RWPE2 (cell line): ENCODE measurements around the gene KLC4.
"Not testable (repeated sequence)": the region's sequence is repeated elsewhere in the genome, so short reads cannot be mapped to it uniquely, and the experiment has no call there.

Experiments used
- ATAC-seq: fragments of 200-7000 bp; cut with Tn5 transposase; 3 replicates; pipeline ENCODE4 v1.9.1; 2021; ENCODE audit warnings: low read depth
- DNase-seq: peaks from one replicate; pipeline ENCODE4 v3.0.0-alpha.2; 2020; ENCODE audit warnings: low spot score
- H3K27ac ChIP-seq: fragments of 450-650 bp; 2 replicates; pipeline ENCODE4 v1.5.1; 2017; ENCODE audit warnings: mild to moderate bottlenecking; ENCODE audit not compliant: poor library complexity, severe bottlenecking
- H3K27me3 ChIP-seq: fragments of 250-450 bp; sonication (Bioruptor Pico); 2 replicates; pipeline ENCODE4 v1.5.1; 2021; ENCODE audit warnings: mild to moderate bottlenecking, moderate library complexity; ENCODE audit not compliant: insufficient read depth, poor library complexity, severe bottlenecking
- H3K36me3 ChIP-seq: fragments of 250-450 bp; sonication (Bioruptor Pico); 2 replicates; pipeline ENCODE4 v1.5.1; 2020; ENCODE audit warnings: low read depth, mild to moderate bottlenecking, moderate library complexity
- H3K4me1 ChIP-seq: fragments of 250-450 bp; sonication (Bioruptor Pico); 2 replicates; pipeline ENCODE4 v1.5.1; 2021; ENCODE audit warnings: mild to moderate bottlenecking, moderate library complexity; ENCODE audit not compliant: insufficient read depth, poor library complexity, severe bottlenecking
- H3K4me3 ChIP-seq: fragments of 250-450 bp; sonication (Bioruptor Pico); 2 replicates; pipeline ENCODE4 v1.5.1; 2021; ENCODE audit warnings: mild to moderate bottlenecking, moderate library complexity; ENCODE audit not compliant: severe bottlenecking
- H3K9me3 ChIP-seq: fragments of 250-450 bp; sonication (Bioruptor Pico); 2 replicates; pipeline ENCODE4 v1.5.1; 2021; ENCODE audit warnings: mild to moderate bottlenecking, moderate library complexity; ENCODE audit not compliant: severe bottlenecking
- TF ChIP-seq, protein P1 (sequence below): fragments of 450-650 bp; IDR thresholded peaks from one replicate; pipeline ENCODE4 v1.5.1; 2017; ENCODE audit warnings: mild to moderate bottlenecking, moderate library complexity; ENCODE audit not compliant: poor library complexity, severe bottlenecking

The KLC4 gene

DNA sequence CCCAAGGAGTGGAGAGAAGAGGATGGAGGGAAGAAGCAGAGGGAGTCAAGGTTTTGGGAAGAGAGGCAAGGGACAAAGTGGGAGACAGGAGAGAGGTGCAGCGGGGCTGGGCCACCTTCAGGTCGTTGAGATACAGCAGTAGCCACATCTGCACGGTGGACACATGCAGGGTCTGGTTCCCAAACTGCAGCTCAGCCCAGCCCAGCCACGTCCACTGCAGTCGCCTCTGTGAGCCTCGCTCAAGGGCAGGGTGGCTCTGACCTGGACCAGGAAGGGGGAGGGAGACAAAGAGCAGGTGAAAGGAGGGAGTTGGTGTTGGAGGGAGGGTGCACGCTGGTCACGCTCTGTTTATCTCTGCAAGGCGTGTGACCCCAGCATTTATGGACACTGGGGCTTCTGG is 20.7 kb upstream of the KLC4 start:
- Histone ChIP-seq H3K4me3 (no peak overlapping the region), H3K36me3 (peaks cover 60% of the 10 kb centered on the region), H3K4me1 (no peaks in the 10 kb centered on the region), H3K27me3 (no peaks in the 10 kb centered on the region), H3K27ac (no peak overlapping the region), H3K9me3 (no peaks in the 10 kb centered on the region)
- TF ChIP-seq, protein P1, sequence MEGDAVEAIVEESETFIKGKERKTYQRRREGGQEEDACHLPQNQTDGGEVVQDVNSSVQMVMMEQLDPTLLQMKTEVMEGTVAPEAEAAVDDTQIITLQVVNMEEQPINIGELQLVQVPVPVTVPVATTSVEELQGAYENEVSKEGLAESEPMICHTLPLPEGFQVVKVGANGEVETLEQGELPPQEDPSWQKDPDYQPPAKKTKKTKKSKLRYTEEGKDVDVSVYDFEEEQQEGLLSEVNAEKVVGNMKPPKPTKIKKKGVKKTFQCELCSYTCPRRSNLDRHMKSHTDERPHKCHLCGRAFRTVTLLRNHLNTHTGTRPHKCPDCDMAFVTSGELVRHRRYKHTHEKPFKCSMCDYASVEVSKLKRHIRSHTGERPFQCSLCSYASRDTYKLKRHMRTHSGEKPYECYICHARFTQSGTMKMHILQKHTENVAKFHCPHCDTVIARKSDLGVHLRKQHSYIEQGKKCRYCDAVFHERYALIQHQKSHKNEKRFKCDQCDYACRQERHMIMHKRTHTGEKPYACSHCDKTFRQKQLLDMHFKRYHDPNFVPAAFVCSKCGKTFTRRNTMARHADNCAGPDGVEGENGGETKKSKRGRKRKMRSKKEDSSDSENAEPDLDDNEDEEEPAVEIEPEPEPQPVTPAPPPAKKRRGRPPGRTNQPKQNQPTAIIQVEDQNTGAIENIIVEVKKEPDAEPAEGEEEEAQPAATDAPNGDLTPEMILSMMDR: no peak
- ATAC-seq: no peak
- no peak for DNase-seq

DNA sequence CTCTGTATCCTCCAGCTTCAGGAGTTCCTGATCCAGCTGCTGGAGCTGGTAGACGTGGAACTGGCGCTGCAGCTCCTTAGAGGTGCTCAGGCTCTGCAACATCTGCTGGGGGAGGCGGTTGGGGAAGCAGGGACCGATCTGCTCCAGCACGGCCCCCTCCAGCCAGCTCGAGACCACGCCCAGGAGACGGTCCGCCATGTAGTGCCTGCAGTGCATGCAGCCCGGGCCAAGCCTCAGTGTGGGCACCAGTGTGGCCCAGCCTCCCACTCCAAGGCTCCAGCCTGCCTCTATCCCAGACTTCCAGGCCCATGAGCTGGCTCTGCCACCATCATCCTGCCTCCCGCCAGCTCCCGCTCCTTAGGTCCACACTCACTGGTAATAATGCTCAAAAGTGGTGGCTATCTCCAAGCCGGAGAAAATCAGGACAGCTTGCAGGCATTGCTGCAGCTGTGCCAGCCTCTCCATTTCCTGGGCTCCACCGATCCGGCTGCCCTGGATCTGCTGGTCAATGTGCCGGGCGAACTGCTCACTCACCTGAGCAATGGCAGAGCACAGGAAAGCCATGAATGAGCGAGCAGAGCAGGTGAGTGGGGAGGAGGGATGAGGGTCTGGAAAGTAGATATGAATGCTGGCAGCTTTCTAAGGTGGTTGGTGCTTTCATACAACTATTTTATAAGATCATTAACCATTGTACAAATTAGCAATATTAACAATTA is 18.7 kb upstream of the KLC4 start:
- Histone ChIP-seq H3K27ac (no peak overlapping the region), H3K36me3 (peaks cover 54% of the 10 kb centered on the region), H3K4me1 (no peaks in the 10 kb centered on the region), H3K9me3 (no peaks in the 10 kb centered on the region), H3K4me3 (no peak overlapping the region), H3K27me3 (no peaks in the 10 kb centered on the region)
- ATAC-seq: no peak
- DNase-seq: no peak
- TF ChIP-seq, protein P1: no peak

- not testable (repeated sequence) for H3K4me1 ChIP-seq, DNase-seq, H3K4me3 ChIP-seq, ATAC-seq, H3K9me3 ChIP-seq, H3K27me3 ChIP-seq, H3K27ac ChIP-seq
- H3K36me3 ChIP-seq: peaks cover 50% of the 10 kb centered on the region
Observed at GRCh38 chr6:43041475-43041874, 18.0 kb upstream of the KLC4 start.

- Histone ChIP-seq H3K27me3 (no peaks in the 10 kb centered on the region), H3K36me3 (peaks cover 49% of the 10 kb centered on the region), H3K27ac (no peak overlapping the region), H3K4me1 (no peaks in the 10 kb centered on the region), H3K4me3 (no peak overlapping the region), H3K9me3 (no peaks in the 10 kb centered on the region)
- DNase-seq (no peak), ATAC-seq (no peak)
- TF ChIP-seq, protein P1: no peak
Observed at GRCh38 chr6:43043310-43043709, 16.1 kb upstream of the KLC4 start.

DNA sequence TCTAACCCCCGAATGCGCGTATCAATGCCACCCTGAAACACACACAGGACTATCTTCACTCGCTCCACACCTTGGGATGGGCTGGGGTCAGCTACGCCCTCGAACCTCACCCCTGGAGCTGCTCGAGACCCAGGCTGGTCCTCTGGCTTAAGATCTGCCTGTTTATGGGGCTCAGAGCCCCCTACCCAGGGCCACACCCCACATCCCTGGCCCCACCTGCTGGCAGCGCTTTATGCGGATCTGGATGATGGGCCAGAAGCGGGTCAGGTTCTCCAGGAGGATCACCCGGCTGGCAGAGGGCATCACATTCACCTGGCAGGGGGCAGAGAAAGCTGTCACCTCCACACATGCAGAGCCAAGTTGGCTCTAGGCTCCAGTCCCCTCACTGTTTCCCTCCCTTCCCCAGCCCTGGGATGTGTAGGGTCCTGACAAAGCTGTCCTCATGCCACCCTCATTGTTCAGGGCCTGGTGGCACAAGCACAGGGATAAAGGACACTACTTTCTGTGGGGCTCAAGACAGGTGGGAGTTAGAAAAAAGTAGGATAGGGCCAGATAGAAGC is 14.0 kb upstream of the KLC4 start:
- ATAC-seq (no peak), DNase-seq (no peak)
- peaks cover 57% of the 10 kb centered on the region for H3K36me3 ChIP-seq
- H3K9me3 ChIP-seq: no peaks in the 10 kb centered on the region
- no peaks in the 10 kb centered on the region for H3K27me3 ChIP-seq
- H3K4me3 ChIP-seq: no peak overlapping the region
- TF ChIP-seq, protein P1: no peak
- H3K4me1 ChIP-seq: no peaks in the 10 kb centered on the region
- no peak overlapping the region for H3K27ac ChIP-seq
